Cardiac muscle cell (in vitro differentiated cells and primary cell): ENCODE measurements around the gene GABBR2. TPM values are rescaled to one million over a fixed set of nuclear protein-coding genes. Genes with fewer than 3 reads are reported as not detected.
A peak's percentile ranks its signal among the peaks of the same experiment; 100 is the strongest.

Experiments used
- DNase-seq, 2 donors: peaks; one replicate each; pipeline versions ENCODE4 v3.0.0 to v3.0.0-alpha.2; 2010 to 2017; ENCODE audit warnings: low read depth in 1 of 2, low spot score in 1 of 2
- H3K27ac ChIP-seq: fragments of 200-600 bp; sonication (generic); 2 replicates; pipeline ENCODE4 v1.5.1; 2016
- H3K27me3 ChIP-seq: fragments of 200-600 bp; sonication (generic); 2 replicates; pipeline ENCODE4 v1.6.0; 2016; ENCODE audit warnings: control low read depth
- H3K36me3 ChIP-seq: fragments of 200-600 bp; sonication (generic); 2 replicates; pipeline ENCODE4 v1.5.1; 2016; ENCODE audit warnings: control low read depth
- H3K4me1 ChIP-seq: fragments of 200-600 bp; sonication (generic); 2 replicates; pipeline ENCODE4 v1.8.1; 2017; ENCODE audit warnings: low read depth, mild to moderate bottlenecking, mixed run types
- H3K4me3 ChIP-seq: fragments of 200-600 bp; sonication (generic); 2 replicates; pipeline ENCODE4 v1.5.1; 2016; ENCODE audit warnings: mild to moderate bottlenecking
- H3K9me3 ChIP-seq: fragments of 200-600 bp; sonication (generic); 2 replicates; pipeline ENCODE4 v1.5.1; 2017; ENCODE audit warnings: low read depth, mild to moderate bottlenecking, control low read depth
- CTCF ChIP-seq: IDR thresholded peaks from 2 replicates; pipeline ENCODE4 v1.5.1; 2012; ENCODE audit warnings: low read depth, mild to moderate bottlenecking, low read length
- polyA plus RNA-seq: library from polyadenylated mRNA; unstranded; fragments of >200 nt; fragmentation: Nextera tagmentation; extraction: Ambion mirVana; gene quantifications from 2 replicates; pipeline ENCODE4 v1.2.1, GENCODE V29; 2016
- total RNA-seq: library from RNA; depleted of rRNA; stranded (reverse); fragments of >200 nt; gene quantifications from 2 replicates; pipeline ENCODE4 v1.2.3, GENCODE V29; 2016

The GABBR2 gene
- total and polyA plus RNA-seq, 2 experiments from 2014 or later = 0.06 TPM; not detected in 1

- Histone ChIP-seq H3K36me3 (no peaks in the 10 kb centered on the region), H3K4me3 (no peak overlapping the region), H3K9me3 (no peaks in the 10 kb centered on the region), H3K27ac (no peak overlapping the region), H3K27me3 (no peaks in the 10 kb centered on the region), H3K4me1 (no peaks in the 10 kb centered on the region)
- TF ChIP-seq CTCF = no peak
- no peak for DNase-seq
Observed at GRCh38 chr9:98457726-98458370, 250.9 kb downstream of the GABBR2 start.

GRCh38 chr9:98456156-98456613, 252.6 kb downstream of the GABBR2 start:
- Histone ChIP-seq H3K4me1 (no peaks in the 10 kb centered on the region), H3K9me3 (no peaks in the 10 kb centered on the region), H3K27me3 (no peaks in the 10 kb centered on the region), H3K27ac (no peak overlapping the region), H3K4me3 (no peak overlapping the region), H3K36me3 (no peaks in the 10 kb centered on the region)
- no peak for DNase-seq
- no peak for TF ChIP-seq CTCF

GRCh38 chr9:98455256-98456155, 253.2 kb downstream of the GABBR2 start:
- Histone ChIP-seq H3K27me3 (no peaks in the 10 kb centered on the region), H3K9me3 (no peaks in the 10 kb centered on the region), H3K4me3 (no peak overlapping the region), H3K36me3 (no peaks in the 10 kb centered on the region), H3K4me1 (no peaks in the 10 kb centered on the region), H3K27ac (no peak overlapping the region)
- no peak for TF ChIP-seq CTCF
- peak; percentile 15 to 59 for DNase-seq

- TF ChIP-seq CTCF = no peak
- no peaks in the 10 kb centered on the region for H3K9me3 ChIP-seq
- no peak overlapping the region for H3K27ac ChIP-seq
- H3K27me3 ChIP-seq = no peaks in the 10 kb centered on the region
- no peaks in the 10 kb centered on the region for H3K4me1 ChIP-seq
- H3K36me3 ChIP-seq = no peaks in the 10 kb centered on the region
- no peak overlapping the region for H3K4me3 ChIP-seq
- no peak for DNase-seq
Observed at GRCh38 chr9:98453589-98454311, 255.0 kb downstream of the GABBR2 start.

- no peaks in the 10 kb centered on the region for H3K27me3 ChIP-seq
- H3K9me3 ChIP-seq = no peaks in the 10 kb centered on the region
- no peak overlapping the region for H3K4me3 ChIP-seq
- TF ChIP-seq CTCF = no peak
- H3K36me3 ChIP-seq = no peaks in the 10 kb centered on the region
- DNase-seq = no peak
- no peak overlapping the region for H3K27ac ChIP-seq
- no peaks in the 10 kb centered on the region for H3K4me1 ChIP-seq
Observed at GRCh38 chr9:98451576-98451975, 257.2 kb downstream of the GABBR2 start.
